ENCODE data around the gene CACNA1B.
"Not testable (repeated sequence)": the region's sequence is repeated elsewhere in the genome, so short reads cannot be mapped to it uniquely, and the experiment has no call there.

The CACNA1B gene

GRCh38 chr9:137866226-137867141, 11.1 kb upstream of the CACNA1B start:
- no peak for DNase-seq (ENCODE audit: low read depth in 2 of 2)

- no peak for DNase-seq (ENCODE audit: low read depth in 2 of 2)
Observed at GRCh38 chr9:137870432-137870831, 7.2 kb upstream of the CACNA1B start.

- DNase-seq (ENCODE audit: low read depth in 2 of 2) = no peak
Observed at GRCh38 chr9:137872296-137872695, 5.3 kb upstream of the CACNA1B start.

GRCh38 chr9:137873408-137873807, 4.2 kb upstream of the CACNA1B start:
- DNase-seq (ENCODE audit: low read depth in 2 of 2) = no peak

- DNase-seq (ENCODE audit: low read depth in 2 of 2) = no peak
Observed at GRCh38 chr9:137873858-137874362, 3.7 kb upstream of the CACNA1B start.

- DNase-seq (ENCODE audit: low read depth in 2 of 2) = no peak
Observed at GRCh38 chr9:137875354-137875753, 2.2 kb upstream of the CACNA1B start.

DNA sequence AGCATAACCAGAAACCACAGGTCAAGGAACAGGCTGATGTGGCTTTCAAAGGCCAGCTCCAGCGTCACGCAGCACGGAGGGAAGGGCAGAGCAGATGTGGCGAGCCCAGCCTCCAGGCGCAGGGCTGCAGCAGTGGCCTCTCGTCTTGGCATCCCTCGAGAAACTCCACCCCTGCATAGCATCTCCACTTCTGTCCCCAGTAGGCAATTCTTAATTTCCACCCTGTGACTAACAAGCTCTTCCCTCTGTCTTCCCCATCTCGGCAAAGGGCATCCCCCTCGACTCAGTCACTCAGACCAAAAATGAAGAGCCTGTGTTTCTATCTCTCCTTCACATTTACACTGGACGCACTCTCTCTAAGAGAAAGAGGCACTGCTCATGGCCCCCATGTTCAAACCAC, 1.7 kb upstream of the CACNA1B start:
- no peak for DNase-seq (ENCODE audit: low read depth in 2 of 2)

- no peak for DNase-seq (ENCODE audit: low read depth in 2 of 2)
Observed at GRCh38 chr9:137876269-137876668, 1.3 kb upstream of the CACNA1B start.

DNA sequence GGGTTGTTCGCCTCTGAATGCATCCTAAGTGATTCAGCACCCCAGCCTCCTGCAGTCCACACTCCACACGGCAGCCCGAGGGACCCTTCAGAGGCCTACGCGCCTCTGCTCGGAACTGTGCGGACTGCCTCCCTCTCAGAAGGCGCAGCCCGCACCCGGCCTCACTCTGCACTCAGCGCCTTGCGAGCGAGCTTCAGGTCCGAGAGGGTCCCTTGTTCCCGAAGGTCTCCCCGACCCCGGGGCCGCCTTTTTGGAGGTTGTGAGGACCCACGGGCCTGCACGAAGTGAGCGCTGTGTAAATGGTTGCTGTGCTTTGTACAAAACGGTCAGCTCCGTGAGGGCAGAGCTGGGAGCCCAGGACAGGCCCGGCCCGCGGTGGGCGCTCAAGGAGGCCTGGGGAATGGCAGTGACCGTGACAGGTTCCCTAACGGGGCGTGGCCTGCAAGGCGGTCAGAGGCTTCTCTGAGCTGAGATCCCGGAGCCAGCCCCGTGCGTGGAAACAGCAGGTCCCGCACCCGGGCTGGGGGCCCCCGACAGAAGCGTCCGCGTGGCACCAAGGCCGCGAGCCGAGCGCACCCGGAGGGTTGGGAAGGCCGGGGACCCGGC, 698 bp upstream of the CACNA1B start:
- no peak for DNase-seq (ENCODE audit: low read depth in 2 of 2)

DNA sequence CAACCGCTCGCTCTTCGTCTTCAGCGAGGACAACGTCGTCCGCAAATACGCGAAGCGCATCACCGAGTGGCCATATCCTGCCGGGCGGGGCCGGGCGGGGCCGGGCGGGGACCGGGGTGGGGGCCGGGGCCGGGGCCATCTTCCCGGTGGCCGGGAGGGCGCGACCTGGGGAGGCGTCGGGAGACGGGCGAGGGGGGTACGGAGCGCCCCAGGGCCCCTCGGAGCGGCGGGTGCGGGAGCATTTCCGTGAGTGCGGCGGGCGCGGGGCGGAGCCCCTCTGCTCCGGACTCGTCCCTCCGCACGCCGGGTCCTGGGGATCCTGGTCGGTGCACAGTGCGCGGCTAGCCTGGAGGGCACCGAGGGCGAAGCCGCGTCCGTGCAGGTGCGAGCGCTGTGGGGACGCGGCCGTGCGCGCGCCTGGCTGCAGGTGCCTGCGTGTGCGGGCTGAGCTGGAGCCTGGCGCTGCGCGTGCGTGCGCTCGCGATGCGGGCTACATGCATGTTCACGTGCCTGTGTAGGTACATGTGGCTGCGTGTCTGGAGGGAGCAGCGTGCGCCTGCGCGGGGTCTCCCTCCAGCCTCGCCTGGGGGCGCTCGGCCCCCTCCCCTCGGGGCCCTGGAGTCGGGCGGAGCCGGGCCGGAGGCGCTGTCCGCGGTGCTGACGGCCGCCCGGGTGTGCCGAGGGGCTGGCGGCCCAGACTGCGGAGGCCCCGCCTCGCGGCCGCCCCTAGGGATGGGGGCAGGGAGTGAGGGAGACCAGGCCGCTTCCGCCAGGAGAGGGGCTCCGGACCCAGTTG, 762 bp downstream of the CACNA1B start:
- no peak for DNase-seq (ENCODE audit: low read depth in 2 of 2)

DNA sequence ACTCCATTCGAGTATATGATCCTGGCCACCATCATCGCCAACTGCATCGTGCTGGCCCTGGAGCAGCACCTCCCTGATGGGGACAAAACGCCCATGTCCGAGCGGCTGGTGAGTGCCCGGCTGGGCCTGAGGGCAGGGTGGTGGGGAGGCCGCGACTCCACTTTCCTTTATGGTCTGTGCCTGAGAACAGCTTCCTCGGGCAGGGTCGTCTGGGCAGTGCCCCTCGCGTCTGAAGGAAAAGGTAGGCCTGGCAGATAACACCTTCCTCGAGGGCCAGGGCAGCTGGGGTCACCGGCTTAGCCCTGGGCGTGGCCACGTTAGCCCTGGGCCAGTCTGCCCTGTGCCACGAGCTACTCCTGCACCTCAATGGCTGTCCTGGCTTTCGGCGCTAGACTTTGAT, 1.5 kb downstream of the CACNA1B start:
- no peak for DNase-seq (ENCODE audit: low read depth in 2 of 2)

DNA sequence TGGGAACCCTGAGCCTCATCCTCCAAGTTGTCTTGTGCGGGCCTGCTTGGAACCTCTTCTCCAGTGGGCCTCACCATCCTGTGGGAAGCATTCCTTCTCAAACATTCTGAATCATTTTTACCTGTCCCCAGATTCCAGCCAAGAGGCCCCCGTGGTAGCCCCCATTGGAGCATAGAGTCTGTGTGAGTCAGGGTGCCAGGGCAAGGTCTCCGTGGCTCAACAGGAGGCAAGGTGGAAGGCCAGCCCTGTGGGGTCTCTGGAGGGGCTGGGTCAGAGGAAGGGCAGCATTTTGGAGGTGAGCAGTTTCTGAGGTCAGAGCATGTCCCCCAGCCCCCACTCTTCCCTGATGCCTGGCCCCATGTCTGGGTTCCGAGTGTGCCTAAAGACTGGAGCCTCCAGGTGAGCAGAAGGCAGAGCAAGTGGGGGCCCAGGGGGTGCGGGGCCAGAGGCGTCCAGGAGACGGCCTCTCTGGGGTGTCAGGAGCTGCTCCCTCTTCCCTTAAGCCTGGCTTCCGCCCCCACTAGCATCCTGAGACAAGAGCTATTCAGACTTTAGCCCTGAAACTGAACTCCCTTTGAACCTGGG, 2.1 kb downstream of the CACNA1B start:
- DNase-seq (ENCODE audit: low read depth in 2 of 2) = no peak

- DNase-seq (ENCODE audit: low read depth in 2 of 2) = no peak
Observed at GRCh38 chr9:137880160-137880975, 2.8 kb downstream of the CACNA1B start.

DNA sequence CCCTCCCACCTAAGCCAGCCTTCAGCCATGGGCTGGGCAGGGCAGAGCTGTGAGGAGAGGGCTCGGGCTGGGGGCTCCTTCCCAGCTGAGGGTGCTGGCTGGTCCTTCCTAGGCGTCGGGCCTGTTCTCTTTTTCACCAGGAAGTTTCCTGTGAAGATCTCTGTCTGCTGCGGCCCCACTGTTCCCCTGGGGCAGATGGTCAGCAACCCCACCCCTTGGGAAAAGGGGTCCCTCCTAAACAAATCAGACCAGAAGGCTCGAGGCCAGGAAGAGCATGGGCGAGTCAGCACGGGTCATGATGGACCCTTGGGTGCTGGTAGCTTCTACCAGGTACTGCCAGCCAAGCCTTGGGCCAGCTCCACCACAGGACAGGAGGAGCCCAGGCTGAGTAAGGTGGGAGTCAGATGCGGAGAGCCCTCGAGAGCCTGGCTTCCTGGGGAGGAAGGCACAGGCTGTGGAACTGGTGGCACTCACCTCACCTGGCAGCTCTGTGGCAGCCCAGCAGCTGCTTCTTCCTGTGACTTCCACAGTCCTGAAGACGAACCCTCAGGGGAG, 3.5 kb downstream of the CACNA1B start:
- no peak for DNase-seq (ENCODE audit: low read depth in 2 of 2)

DNA sequence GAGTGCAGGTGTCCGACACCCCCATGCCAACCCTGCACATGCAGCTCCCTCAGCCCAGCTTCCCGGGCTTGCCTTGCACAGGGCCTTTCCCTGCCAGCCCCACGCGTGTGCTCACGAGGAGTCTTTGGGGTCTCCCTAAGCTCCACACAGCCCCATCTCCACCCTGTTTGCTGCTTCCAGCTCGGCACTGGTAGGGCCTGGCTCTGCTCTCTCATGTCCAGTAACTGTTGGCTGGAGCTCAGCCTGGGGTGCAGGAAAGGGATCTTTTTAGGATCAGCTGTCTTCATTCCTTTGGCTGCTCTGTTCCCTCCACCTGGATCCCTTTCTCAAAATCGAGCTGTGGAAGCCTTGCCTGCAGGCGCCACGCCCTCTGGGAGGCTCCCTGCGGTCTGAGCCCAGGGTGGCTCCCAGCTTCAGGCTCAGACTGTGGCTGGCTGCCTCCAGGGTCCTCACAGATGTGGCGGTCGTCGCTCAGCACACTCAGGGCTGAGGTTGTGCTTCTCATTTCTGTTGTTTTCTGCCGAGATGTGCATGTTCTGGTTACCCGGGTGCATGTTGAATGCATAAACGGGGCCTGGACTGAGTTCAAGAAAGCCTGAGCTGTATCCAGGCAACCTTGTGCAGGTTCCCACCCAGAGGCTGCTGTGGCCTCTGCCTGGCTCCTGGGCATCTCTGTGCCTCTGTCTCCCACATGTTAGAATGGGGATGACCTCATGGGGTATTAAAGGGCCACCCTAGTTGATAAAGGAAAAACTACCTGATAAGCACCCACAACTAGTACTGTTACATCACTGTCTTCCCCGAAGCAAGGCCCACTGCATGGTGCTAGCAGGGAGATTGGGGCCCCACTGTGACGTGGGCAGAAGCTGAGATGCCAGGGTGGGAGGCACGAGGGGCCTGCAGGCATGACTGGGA, 4.3 kb downstream of the CACNA1B start:
- no peak for DNase-seq (ENCODE audit: low read depth in 2 of 2)

- DNase-seq (ENCODE audit: low read depth in 2 of 2) = no peak
Observed at GRCh38 chr9:137882506-137882821, 4.9 kb downstream of the CACNA1B start.

DNA sequence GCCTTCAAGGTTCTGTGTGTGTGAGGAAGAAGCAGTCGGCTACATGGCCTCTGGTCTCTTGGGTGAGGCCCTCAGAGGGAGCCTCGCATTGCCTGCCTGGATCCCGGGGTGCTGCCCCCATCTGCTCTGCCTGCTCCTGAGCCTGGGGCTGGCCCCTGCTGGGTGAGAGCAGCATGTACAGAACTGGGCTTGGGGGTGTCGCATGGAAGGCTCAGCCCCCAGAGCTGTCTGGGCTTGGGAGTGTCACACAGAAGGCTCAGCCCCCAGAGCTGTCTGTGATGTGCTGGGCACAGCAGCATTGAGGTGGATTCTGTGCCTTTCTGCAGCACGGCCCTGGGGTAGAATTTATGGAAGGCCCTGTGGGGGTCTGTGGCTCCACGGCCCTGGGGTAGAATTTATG, 6.4 kb downstream of the CACNA1B start:
- DNase-seq (ENCODE audit: low read depth in 2 of 2) = not testable (repeated sequence)

GRCh38 chr9:137884547-137884946, 7.0 kb downstream of the CACNA1B start:
- DNase-seq (ENCODE audit: low read depth in 2 of 2) = not testable (repeated sequence)

- DNase-seq (ENCODE audit: low read depth in 2 of 2) = not testable (repeated sequence)
Observed at GRCh38 chr9:137885121-137885520, 7.5 kb downstream of the CACNA1B start.

DNA sequence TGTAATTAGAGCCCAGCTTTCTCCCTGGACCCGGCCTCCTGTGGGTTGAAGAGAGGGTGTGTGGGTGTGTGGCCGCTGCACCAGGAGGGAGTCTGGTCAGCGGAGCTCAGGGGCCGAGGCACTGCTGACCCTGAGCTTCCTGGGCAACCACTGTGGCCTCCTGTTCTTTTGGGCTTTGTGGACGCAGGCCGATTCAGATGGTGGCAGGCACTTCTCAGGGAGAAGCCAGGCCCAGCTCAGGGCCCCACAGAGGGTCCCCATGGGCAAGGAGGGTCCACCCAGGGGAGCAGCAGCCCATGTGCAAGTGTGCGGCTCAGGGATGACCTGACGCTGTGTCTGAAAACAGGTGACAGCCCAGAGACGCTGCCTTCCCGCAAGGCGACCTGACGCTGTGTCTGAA, 11.0 kb downstream of the CACNA1B start:
- not testable (repeated sequence) for DNase-seq (ENCODE audit: low read depth in 2 of 2)
